Upper lobe of right lung (tissue), 1 donor: Measurements from ENCODE around the gene ARL10. TPM values are rescaled to one million over a fixed set of nuclear protein-coding genes. Genes with fewer than 3 reads are reported as not detected.
A peak's percentile ranks its signal among the peaks of the same experiment; 100 is the strongest.

Experiments used
- ATAC-seq: fragments of 200-7000 bp; cut with Tn5 transposase; one replicate; pipeline ENCODE4 v1.9.1; 2020; ENCODE audit warnings: mild to moderate bottlenecking, moderate library complexity
- DNase-seq: peaks from one replicate; pipeline ENCODE4 v3.0.0-alpha.2; 2020
- H3K27ac ChIP-seq: fragments of 200-600 bp; one replicate; pipeline ENCODE4 v1.8.0; 2022
- H3K27me3 ChIP-seq: fragments of 200-600 bp; one replicate; pipeline ENCODE4 v1.8.0; 2022; ENCODE audit warnings: mild to moderate bottlenecking
- H3K36me3 ChIP-seq: fragments of 200-600 bp; one replicate; pipeline ENCODE4 v1.8.0; 2022
- H3K4me1 ChIP-seq: fragments of 200-600 bp; one replicate; pipeline ENCODE4 v1.8.0; 2022
- H3K4me3 ChIP-seq: fragments of 200-600 bp; one replicate; pipeline ENCODE4 v1.8.0; 2022; ENCODE audit warnings: mild to moderate bottlenecking
- H3K9me3 ChIP-seq: fragments of 200-600 bp; one replicate; pipeline ENCODE4 v1.8.0; 2022
- CTCF ChIP-seq: fragments of 200-600 bp; IDR thresholded peaks from one replicate; pipeline ENCODE4 v1.8.0; 2022; ENCODE audit warnings: antibody characterized with exemption
- intact Hi-C: fragments of 100-400 bp; cut with DNase I; formaldehyde crosslinking; loops from one replicate; pipeline ENCODE4 v1.11.0; 2022
- total RNA-seq: library from RNA; stranded (reverse); fragmentation: NEBNext Ultra II Directional; extraction: Animal tissue kit (Norgen Biotek cat#: 25700); gene quantifications from one replicate; pipeline ENCODE4 v1.2.1, GENCODE V29; 2021
- donor health status: DM: no; HTN: yes; CAD: no; lungs with severe emphysema.

The ARL10 gene
- total RNA-seq, 1 donor from 2014 or later = 7.9 TPM

GRCh38 chr5:176342766-176343458 is 22.4 kb upstream of the ARL10 start:
- H3K36me3 ChIP-seq = peaks cover 46% of the 10 kb centered on the region
- H3K4me3 ChIP-seq = no peak overlapping the region
- no peaks in the 10 kb centered on the region for H3K27me3 ChIP-seq
- intact Hi-C loops = no loop called here
- H3K9me3 ChIP-seq = no peaks in the 10 kb centered on the region
- no peak overlapping the region for H3K27ac ChIP-seq
- ATAC-seq (no peak), DNase-seq (no peak)
- H3K4me1 ChIP-seq = no peaks in the 10 kb centered on the region
- TF ChIP-seq CTCF = no peak

GRCh38 chr5:176350416-176350815 is 14.9 kb upstream of the ARL10 start:
- H3K27me3 ChIP-seq = no peaks in the 10 kb centered on the region
- H3K4me1 ChIP-seq = no peaks in the 10 kb centered on the region
- H3K27ac ChIP-seq = no peak overlapping the region
- DNase-seq (peak; percentile 66), ATAC-seq (peak; percentile 81)
- no peak overlapping the region for H3K4me3 ChIP-seq
- H3K9me3 ChIP-seq = no peaks in the 10 kb centered on the region
- H3K36me3 ChIP-seq = peaks cover 96% of the 10 kb centered on the region
- intact Hi-C loops = no loop called here
- TF ChIP-seq CTCF = no peak

GRCh38 chr5:176352116-176352878 is 13.0 kb upstream of the ARL10 start:
- ATAC-seq = no peak
- Histone ChIP-seq H3K36me3 (peaks cover 88% of the 10 kb centered on the region), H3K4me1 (no peaks in the 10 kb centered on the region), H3K9me3 (no peaks in the 10 kb centered on the region), H3K4me3 (no peak overlapping the region), H3K27me3 (no peaks in the 10 kb centered on the region), H3K27ac (no peak overlapping the region)
- no peak for DNase-seq
- no peak for TF ChIP-seq CTCF
- intact Hi-C loops = no loop called here

- no peak overlapping the region for H3K4me3 ChIP-seq
- ATAC-seq (no peak), DNase-seq (no peak)
- H3K27ac ChIP-seq = no peak overlapping the region
- no peaks in the 10 kb centered on the region for H3K9me3 ChIP-seq
- no peaks in the 10 kb centered on the region for H3K4me1 ChIP-seq
- no peak for TF ChIP-seq CTCF
- intact Hi-C loops = no loop called here
- no peaks in the 10 kb centered on the region for H3K27me3 ChIP-seq
- H3K36me3 ChIP-seq = peaks cover 86% of the 10 kb centered on the region
These were observed 11.8 kb upstream of the ARL10 start for GRCh38 chr5:176353533-176353932.

GRCh38 chr5:176355400-176356178 is 9.7 kb upstream of the ARL10 start:
- ATAC-seq (no peak), DNase-seq (no peak)
- Histone ChIP-seq H3K9me3 (no peaks in the 10 kb centered on the region), H3K36me3 (peaks cover 67% of the 10 kb centered on the region), H3K27me3 (no peaks in the 10 kb centered on the region), H3K27ac (no peak overlapping the region), H3K4me3 (no peak overlapping the region), H3K4me1 (peaks cover 8% of the 10 kb centered on the region)
- intact Hi-C loops = no loop called here
- no peak for TF ChIP-seq CTCF
